AML-193 (cell line): ENCODE results near the gene TPPP2.
A peak's percentile ranks its signal among the peaks of the same experiment; 100 is the strongest.

Experiments
- DNase-seq, 2 experiments: peaks; one replicate each; lab custom pipeline; 2025; lab: John Stamatoyannopoulos, UW

TPPP2 gene

GRCh38 chr14:21057803-21058675 lies 28.0 kb downstream of the TPPP2 start, which contains the start of gene RNASE8:
RNASE8 (plus strand) TSS chr14:21057822; CDS start chr14:21057893, 71 bp downstream.
- peak; percentile 25 to 26 for DNase-seq

GRCh38 chr14:21058903-21059302 lies 28.9 kb downstream of the TPPP2 start:
- DNase-seq = no peak

GRCh38 chr14:21059842-21060613 lies 30.0 kb downstream of the TPPP2 start:
- no peak for DNase-seq

GRCh38 chr14:21060614-21061346 lies 30.8 kb downstream of the TPPP2 start:
- no peak for DNase-seq

GRCh38 chr14:21061347-21061668 lies 31.3 kb downstream of the TPPP2 start:
- DNase-seq = no peak

GRCh38 chr14:21063479-21063878 lies 33.5 kb downstream of the TPPP2 start:
- DNase-seq = no peak

- peak; percentile 3 to 13 for DNase-seq
Observed at GRCh38 chr14:21066882-21067502, 37.0 kb downstream of the TPPP2 start.

GRCh38 chr14:21068521-21069387 lies 38.7 kb downstream of the TPPP2 start:
- DNase-seq = peak; percentile 47 to 75

- DNase-seq = no peak
Observed at GRCh38 chr14:21069388-21070082, 39.5 kb downstream of the TPPP2 start.

- no peak for DNase-seq
Observed at GRCh38 chr14:21070083-21070609, 40.1 kb downstream of the TPPP2 start, which contains the start of gene ARHGEF40. ARHGEF40 (plus strand) TSS chr14:21070304; CDS start chr14:21070397, 93 bp downstream.

GRCh38 chr14:21070610-21071224 lies 40.7 kb downstream of the TPPP2 start:
- DNase-seq = peak; percentile 35 to 49

- peak; percentile 81 to 91 for DNase-seq
Observed at GRCh38 chr14:21071225-21072030, 41.4 kb downstream of the TPPP2 start.

GRCh38 chr14:21072031-21072473 lies 42.0 kb downstream of the TPPP2 start:
- DNase-seq = peak; percentile 63 to 83

GRCh38 chr14:21072781-21073339 lies 42.8 kb downstream of the TPPP2 start:
- DNase-seq = no peak

GRCh38 chr14:21073921-21074320 lies 43.9 kb downstream of the TPPP2 start:
- DNase-seq = no peak

- DNase-seq = no peak
Observed at GRCh38 chr14:21074398-21075272, 44.6 kb downstream of the TPPP2 start.
